Renal pelvis (tissue), 4 donors: ENCODE data around the gene SAP30. TPM values are rescaled to one million over a fixed set of nuclear protein-coding genes. Genes with fewer than 3 reads are reported as not detected.
A peak's percentile ranks its signal among the peaks of the same experiment; 100 is the strongest.

ENCODE experiments used
- DNase-seq: peaks from one replicate; pipeline ENCODE4 v3.0.0-alpha.2; 2013
- polyA plus RNA-seq, 3 donors: library from polyadenylated mRNA; unstranded; fragments of 120-200 nt; gene quantifications; one replicate each; pipeline ENCODE4 v1.2.1, GENCODE V29; 2013; ENCODE audit not compliant: insufficient read length in 3 of 3

The SAP30 gene
- polyA plus RNA-seq, 3 donors: 10.2 to 14.8 (median 13.4) TPM

GRCh38 chr4:173357939-173358338 is 12.8 kb upstream of the SAP30 start:
- no peak for DNase-seq

GRCh38 chr4:173360587-173361221 is 10.1 kb upstream of the SAP30 start:
- DNase-seq: no peak

- DNase-seq: no peak
These were observed 8.1 kb upstream of the SAP30 start for GRCh38 chr4:173362666-173363065.

GRCh38 chr4:173365359-173365996 is 5.3 kb upstream of the SAP30 start:
- no peak for DNase-seq

- no peak for DNase-seq
These were observed 3.5 kb upstream of the SAP30 start for GRCh38 chr4:173367285-173367684.

- DNase-seq: no peak
These were observed 2.8 kb upstream of the SAP30 start for GRCh38 chr4:173367946-173368345.

- DNase-seq: no peak
These were observed 651 bp upstream of the SAP30 start for GRCh38 chr4:173370130-173370476.

- DNase-seq: peak; percentile 65
These were observed 788 bp downstream of the SAP30 start for GRCh38 chr4:173371292-173372192.

GRCh38 chr4:173374588-173374987 is 3.8 kb downstream of the SAP30 start:
- DNase-seq: no peak

- DNase-seq: no peak
These were observed 9.2 kb downstream of the SAP30 start for GRCh38 chr4:173379929-173380328.

- no peak for DNase-seq
These were observed 10.2 kb downstream of the SAP30 start for GRCh38 chr4:173380987-173381386.

- no peak for DNase-seq
These were observed 10.9 kb downstream of the SAP30 start for GRCh38 chr4:173381610-173382009.

- no peak for DNase-seq
These were observed 11.6 kb downstream of the SAP30 start for GRCh38 chr4:173382349-173382748.

GRCh38 chr4:173386751-173387150 is 16.0 kb downstream of the SAP30 start:
- no peak for DNase-seq

GRCh38 chr4:173391701-173392100 is 20.9 kb downstream of the SAP30 start:
- DNase-seq: no peak

- DNase-seq: no peak
These were observed 26.9 kb downstream of the SAP30 start for GRCh38 chr4:173397604-173398003.

GRCh38 chr4:173398220-173398619 is 27.5 kb downstream of the SAP30 start:
- no peak for DNase-seq

GRCh38 chr4:173398779-173399415 is 28.1 kb downstream of the SAP30 start, which contains the start of gene SCRG1:
SCRG1 (minus strand) TSS chr4:173399116; CDS start chr4:173391414, 7,702 bp downstream.
- DNase-seq: no peak

GRCh38 chr4:173401063-173401462 is 30.3 kb downstream of the SAP30 start:
- DNase-seq: no peak

- no peak for DNase-seq
These were observed 32.3 kb downstream of the SAP30 start for GRCh38 chr4:173403051-173403450.

- no peak for DNase-seq
These were observed 33.6 kb downstream of the SAP30 start for GRCh38 chr4:173404296-173404865.
